ENCODE measurements around the gene STRBP.

Gene STRBP

GRCh38 chr9:123128591-123128990 is 139.8 kb downstream of the STRBP start:
- DNase-seq (ENCODE audit: low spot score): no peak

DNA sequence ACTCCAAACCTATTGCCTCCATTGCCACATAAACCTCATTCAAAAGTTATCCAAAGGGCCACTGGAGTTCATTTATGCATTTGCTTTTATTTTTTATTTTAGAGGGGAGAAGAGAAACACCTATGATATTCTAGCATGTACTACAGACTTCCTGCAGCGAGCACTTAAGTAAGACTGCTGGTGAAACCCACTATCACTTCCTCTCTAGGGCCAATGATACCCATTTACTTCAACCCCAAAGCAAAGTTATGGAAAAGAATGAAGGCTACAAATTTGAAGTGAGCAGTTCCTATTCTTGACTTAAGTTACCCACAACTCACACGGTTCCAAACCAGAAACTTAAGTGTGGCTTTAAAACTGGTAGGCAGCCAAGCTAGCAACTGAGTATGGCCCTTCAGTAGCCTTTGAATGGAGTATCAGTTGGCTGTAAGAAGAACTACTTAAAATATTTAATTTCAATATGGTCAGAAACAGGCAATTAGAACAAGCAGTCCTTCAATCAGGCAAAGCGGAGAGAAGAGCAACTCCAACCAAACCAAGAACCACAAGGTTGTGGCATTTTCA is 140.8 kb downstream of the STRBP start:
- no peak for DNase-seq (ENCODE audit: low spot score)

DNA sequence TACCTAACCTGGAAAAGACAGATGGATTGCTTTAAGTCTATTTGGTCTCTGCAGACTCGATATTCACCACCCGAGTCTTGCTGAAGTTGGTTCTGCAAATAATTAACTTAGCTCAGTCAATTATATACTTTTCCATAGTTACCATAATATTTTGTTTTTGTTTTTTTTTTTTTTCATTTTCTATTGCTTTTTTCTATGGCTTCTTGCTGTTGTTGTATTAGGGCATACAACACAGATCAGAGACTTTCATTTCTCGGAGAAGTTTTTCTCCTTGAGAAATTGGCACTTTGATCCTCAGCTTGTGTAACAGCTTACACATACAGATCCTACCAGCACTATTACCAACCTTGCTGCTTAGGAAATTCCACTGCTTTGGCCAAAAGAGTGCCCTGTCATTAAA is 146.9 kb downstream of the STRBP start:
- DNase-seq (ENCODE audit: low spot score): no peak

- no peak for DNase-seq (ENCODE audit: low spot score)
Measured at GRCh38 chr9:123120953-123121352, 147.4 kb downstream of the STRBP start.

- DNase-seq (ENCODE audit: low spot score): no peak
Measured at GRCh38 chr9:123120131-123120530, 148.3 kb downstream of the STRBP start.

- DNase-seq (ENCODE audit: low spot score): no peak
Measured at GRCh38 chr9:123119566-123119965, 148.8 kb downstream of the STRBP start.

GRCh38 chr9:123116036-123116435 is 152.3 kb downstream of the STRBP start:
- DNase-seq (ENCODE audit: low spot score): no peak

- DNase-seq (ENCODE audit: low spot score): no peak
Measured at GRCh38 chr9:123115146-123115913, 153.1 kb downstream of the STRBP start.

- DNase-seq (ENCODE audit: low spot score): no peak
Measured at GRCh38 chr9:123113185-123113584, 155.2 kb downstream of the STRBP start.

- peak; percentile 22 for DNase-seq (ENCODE audit: low spot score)
Measured at GRCh38 chr9:123112015-123112975, 156.1 kb downstream of the STRBP start.

- no peak for DNase-seq (ENCODE audit: low spot score)
Measured at GRCh38 chr9:123111427-123112014, 156.9 kb downstream of the STRBP start.

- DNase-seq (ENCODE audit: low spot score): no peak
Measured at GRCh38 chr9:123109540-123110279, 158.7 kb downstream of the STRBP start.

DNA sequence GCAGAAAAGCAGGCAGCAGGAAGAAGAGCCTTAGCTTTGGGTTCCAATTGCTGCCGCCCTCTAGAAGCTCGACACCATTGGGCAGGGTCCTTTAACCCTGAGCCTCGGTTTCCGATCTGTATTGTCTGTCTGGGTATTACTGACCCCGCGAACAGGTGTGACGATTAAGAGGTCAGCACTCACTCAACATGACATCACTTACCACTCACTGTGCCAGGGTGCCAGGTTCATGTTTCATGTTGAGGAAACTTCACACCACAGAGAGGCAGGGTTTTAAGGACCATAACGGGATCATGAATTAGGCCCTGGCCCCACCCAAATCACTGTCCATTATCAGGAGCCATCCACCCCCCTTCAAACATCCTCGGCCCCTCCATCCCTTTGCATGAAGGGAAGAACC is 159.4 kb downstream of the STRBP start:
- DNase-seq (ENCODE audit: low spot score): no peak

DNA sequence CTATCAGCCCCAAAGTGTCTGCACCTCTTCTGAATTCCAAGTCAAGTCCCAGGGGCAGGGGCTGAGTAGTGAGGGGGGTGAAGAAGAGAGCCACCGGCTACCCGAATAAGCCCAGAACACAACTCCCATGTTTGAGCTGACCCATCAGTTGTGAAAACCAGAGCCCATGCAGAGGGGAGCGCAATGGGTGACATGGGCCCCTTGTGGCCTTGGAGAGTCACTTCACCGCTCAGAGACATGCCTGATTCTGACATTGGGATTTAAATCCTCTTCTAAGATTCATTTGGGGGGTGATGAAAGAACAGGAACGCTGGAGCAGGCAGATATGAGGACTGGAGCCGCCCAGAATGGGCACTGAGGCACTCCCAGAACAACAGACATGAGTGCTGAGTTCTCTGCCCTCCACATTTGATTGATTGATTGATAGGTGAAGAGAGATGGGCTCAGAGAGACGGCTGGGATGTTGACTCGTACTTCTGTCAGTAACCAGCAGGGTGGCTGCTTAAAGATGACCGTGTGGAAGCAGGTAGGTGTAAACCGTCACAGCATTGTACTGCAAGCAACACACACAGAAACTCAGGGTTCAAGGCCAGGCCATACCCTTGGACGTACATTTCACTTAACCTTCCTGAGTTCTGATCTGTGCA is 160.6 kb downstream of the STRBP start:
- DNase-seq (ENCODE audit: low spot score): no peak

DNA sequence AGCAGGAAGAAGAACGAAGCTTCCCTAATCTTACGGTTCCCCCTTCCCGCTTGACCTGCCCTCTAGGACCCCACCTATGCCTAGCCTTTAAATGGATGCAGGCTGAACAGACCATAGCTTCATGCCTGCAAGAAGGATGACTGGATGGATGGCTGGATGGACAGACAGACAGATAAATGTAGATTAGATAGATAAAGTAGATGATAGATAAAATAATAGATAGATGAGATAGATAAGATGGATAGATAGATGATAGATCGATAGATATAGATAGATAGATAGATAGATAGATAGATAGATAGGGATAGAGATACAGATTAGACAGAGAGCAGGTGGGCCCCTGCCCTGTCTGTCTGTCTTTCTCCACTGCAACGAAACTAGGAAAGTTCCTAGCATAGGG is 162.9 kb downstream of the STRBP start:
- no peak for DNase-seq (ENCODE audit: low spot score)

- no peak for DNase-seq (ENCODE audit: low spot score)
Measured at GRCh38 chr9:123104807-123105206, 163.6 kb downstream of the STRBP start.

DNA sequence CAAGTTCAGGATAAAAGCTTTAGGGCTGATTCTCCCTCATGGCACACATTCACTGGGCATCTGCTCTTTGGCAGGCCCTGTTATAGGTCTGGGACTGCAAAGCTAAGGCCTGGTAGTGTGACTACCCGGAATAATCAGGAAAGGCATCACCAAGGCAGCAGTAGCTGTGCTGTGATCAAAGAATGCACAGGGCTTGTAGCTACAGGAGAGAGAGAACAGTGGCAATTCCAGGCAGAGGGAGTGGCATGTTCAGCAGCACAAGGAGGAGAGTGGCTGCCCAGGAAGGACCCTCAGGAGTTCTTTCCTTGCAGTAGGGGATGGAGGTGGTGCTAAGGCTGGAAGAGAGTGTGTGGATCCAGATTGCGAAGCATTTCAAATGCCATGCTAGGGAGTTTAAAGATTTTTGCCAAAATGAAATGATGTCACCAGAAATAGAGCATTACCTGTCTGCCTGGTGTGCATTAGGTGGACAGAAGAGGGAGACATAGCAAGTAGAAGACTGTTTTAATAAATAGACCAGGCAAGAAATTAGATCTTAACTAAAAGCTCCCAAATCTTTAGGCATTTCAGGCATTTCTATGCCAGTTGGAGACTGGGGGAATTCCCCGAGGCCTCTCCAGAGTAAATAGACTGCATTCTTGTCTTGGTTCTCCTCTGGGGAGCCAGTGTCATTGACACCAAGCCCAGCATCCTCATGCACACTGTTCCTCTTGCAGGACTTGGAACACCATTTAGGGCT is 165.8 kb downstream of the STRBP start:
- no peak for DNase-seq (ENCODE audit: low spot score)

DNA sequence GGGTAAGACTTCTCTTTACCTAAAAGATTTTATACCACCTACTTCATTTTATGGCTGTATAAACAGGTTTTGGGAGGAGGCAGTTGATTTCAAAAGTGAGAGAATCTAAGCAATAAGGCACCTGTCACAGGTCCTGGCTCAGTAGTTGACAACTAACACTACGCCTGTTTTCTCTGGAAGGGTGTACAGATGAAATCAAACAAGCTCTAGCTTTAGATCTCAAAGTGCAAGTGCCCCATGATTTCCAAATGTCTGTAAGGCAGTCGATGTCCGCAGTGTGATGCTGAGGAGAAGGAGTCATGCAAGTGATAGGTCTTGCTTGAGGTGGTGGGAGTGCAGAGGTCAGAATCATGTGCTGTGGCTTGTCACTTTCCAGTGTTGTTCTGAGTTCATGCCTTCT is 168.8 kb downstream of the STRBP start:
- no peak for DNase-seq (ENCODE audit: low spot score)

DNA sequence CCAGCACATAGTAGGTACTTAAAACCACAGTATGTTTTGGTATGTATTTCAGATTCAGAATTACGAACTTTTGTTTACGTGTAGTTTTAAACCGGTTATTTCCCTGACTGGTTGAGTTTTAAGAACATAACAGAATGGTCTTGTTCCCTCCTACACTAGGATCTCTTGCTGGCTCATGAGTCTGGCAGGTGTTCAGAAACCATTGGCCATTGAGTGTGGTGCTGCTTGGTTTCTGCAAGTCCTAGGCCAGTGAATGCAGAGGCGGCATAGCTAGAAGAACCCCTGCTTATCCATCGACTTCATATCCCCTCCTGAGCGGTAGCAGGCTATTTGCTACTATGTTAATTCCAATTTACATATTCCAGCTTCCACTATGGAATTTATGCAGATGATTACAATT is 169.3 kb downstream of the STRBP start:
- DNase-seq (ENCODE audit: low spot score): no peak

DNA sequence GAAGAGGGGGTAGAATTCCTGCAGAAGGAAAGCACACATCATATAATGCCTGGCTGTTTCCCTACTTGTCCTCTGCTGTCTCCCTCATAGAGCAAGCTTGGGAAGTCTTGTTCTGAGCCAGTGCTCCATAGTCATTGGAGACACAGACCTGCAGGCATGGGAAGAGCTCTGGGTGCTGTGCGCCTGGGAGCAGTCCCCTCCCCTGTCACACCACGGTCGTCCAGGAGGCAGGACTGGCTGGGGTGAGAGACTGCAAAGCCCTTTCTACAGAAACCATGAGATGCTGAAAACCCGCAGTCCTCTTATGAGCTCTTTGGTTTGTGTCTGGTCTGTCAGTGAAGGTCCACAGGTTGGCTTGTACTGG is 170.3 kb downstream of the STRBP start:
- no peak for DNase-seq (ENCODE audit: low spot score)
